SHP77 (cell line): ENCODE measurements around the gene FHIT.
"Not testable (repeated sequence)": the region's sequence is repeated elsewhere in the genome, so short reads cannot be mapped to it uniquely, and the experiment has no call there.

Experiments
- DNase-seq, 2 experiments: peaks; one replicate each; lab custom pipeline; 2025; lab: John Stamatoyannopoulos, UW

The FHIT gene

DNA sequence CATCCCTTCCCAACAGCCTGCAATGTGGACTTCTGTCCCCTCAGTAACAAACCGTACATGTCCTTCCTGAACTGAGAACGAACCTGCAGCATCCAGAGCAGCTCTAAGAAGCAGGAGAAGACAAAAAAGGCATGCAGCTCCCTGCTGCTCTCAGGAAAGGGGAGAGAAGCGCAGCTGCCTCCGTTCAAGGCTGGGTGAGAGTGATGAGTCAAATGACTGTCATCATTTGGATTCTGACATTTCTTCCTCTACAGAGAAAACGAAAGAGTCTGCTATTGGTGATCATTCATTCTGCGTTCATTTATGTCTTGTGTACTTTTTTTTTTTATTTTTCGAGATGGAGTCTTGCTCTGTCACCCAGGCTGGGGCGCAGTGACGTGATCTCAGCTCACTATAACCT, 677.8 kb downstream of the FHIT start:
- DNase-seq, result no peak

DNA sequence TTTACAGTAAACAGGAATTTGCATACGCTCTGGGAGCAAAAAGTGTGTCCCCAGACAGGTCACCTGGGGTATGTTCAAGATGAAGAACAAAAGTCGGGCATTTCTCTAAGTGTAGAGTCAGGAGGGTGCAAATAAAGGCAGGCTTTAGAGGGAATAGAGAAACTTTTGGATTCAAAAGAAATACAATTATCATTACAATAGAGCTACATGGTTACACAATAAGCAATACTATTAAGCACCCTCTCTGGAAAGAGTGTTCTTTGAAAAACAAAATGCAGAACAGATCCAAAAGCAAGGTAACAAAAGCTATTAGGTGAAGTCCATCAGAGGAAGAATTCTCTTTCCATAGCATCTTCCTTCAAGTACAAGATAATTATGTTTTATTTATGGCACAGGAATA, 679.7 kb downstream of the FHIT start:
- no peak for DNase-seq

DNA sequence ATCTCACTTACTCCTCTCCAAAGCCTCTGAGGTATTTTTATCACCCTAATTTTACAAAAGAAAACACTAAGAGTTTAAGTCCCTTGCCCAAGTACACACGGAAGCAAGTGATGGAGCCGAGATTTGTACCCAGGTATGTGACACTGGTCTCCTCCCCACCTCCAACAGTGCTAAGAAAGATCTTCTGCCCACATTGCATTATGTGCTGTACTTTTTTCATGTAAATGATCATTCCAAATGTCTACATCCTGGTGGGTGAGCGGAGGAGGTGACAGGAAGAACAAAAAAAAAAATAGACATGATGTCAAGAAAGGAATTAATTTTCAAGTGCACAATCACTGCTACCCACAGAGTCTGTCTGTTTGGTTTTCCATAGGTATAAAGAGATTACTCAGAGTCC, 694.1 kb downstream of the FHIT start:
- DNase-seq, result no peak

DNA sequence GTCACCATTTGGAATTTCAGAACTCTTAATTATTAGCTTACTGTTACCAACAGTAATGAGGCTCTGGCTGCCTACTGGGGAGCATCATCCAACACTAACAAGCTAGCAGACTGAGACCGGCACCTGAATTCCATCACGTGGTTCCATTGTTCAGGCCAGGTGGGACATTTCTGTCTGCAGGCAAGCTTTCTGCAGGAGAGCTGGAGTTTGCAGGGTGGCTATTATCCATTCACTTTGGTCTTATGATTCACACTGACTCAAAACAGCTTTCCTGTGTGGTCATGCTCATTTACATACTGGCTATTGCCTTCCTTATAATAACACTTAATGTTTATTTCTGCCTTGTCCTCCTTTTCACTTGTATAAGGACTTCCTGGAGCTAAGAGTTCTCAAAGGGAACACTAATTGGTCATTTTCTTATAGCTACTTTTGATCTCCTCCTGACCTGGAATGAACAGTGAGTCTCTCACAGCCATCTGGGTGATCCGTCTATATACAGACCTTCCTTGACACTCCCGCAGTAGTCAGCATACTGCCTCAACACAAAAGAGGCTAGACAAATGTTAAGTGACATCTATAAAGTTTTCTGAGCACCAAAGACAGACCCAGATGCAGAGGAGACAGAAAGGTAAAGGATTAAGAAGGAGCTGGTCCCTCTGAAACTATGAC, 695.4 kb downstream of the FHIT start:
- DNase-seq, result no peak

DNA sequence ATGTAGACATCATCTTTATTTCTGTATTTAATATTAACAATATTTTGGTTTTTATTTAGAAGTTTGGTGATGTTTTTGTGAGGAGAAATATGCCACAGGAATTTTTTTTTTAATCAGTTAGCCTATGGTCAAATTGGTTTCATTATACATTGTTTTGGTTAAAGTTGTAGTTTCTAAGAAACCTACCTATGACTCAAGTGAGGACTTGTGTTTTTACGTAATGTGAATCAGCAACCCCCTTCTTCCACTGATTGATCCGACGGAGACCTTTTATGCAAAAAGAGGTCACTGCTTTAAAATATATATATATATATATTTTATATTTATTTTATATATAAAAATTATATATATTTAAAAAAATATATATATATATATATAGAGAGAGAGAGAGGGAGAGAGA, 698.1 kb downstream of the FHIT start:
- no peak for DNase-seq

DNA sequence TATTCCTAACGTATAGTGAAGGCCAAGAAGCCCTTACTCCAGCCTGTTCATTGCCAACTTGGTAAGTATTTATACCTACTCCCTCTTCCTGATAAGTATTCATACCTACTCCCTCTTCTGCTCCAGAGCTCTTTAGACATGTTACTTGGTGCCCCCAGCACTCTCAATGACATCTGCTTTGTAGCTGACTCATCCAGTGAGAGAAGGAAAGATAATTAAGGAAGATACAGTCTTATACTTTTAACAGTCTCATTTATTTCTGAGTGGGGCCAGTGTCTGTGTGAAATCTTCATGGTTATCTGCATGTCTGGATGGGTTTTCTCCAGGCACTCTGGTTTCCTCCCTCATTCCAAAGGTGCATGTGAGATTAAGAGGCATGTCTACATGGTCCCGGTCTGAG, 698.7 kb downstream of the FHIT start:
- no peak for DNase-seq

DNA sequence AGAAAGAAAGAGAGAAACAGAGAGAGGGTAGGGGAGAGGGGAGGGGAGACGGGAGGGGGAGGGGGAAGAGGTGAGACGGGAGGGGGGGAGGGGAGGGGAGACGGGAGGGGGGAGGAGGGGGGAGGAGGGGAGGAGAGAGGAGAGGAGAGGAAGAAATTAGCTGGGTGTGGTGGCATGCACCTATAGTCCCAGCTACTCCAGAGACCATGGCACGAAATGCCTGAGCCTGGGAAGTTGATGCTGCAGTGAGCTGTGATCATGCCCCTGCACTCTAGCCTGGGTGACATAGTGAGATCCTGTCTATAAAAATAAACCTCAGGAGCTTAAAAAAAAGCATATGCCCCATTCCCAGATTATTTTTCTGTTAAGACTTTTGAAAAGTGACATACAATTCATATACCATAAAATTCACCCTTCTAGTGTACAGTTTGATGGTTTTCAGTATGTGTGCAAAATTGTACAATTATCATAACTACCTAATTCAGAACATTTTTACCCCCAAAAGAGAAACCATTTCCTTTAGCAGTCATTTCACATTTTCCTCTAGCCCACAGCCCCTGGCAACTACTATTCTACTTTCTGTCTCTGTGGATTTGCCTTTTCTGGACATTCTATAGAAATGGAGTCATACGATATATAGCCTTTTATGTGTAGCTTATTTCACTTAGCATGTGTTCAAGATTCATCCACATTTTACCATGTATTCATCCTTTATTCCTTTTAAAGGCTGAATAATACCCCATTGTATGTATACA, 699.6 kb downstream of the FHIT start:
- no peak for DNase-seq

DNA sequence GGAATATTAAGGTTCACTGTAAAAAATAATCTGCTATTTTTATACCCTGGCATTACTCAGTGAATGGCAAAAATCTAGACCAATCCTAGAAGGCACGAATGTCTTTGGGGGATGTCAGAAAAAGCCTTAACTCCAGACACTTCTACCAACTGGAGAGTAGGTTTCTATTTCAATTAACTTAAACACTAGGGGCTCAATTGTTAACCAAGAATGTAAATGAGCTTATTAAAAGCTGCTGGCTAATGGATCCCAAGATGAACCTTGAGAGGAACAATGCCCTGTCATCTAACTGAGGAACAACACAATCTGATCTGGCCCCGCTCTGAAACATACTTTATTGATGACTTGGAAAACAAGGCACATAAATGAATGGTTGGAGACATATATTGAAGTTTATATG, 701.4 kb downstream of the FHIT start:
- no peak for DNase-seq

DNA sequence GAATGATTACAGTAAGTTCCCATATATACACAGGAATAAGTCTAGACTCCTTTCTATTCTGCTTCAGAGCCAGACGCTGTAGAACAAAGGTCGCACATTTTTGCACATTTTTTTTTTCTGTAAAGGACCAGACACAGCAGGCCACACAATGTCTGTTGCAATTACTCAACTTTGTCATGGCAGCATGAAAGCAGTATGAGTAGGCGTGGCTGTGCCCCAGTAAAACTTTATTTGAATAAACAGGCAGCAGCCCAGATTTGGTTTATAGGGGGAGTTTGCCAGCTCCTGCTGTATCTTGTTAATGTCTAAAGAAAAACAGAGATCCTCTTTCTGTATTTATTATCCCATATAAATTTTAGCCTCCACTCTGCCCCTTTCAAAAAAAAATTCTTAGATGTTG, 708.3 kb downstream of the FHIT start:
- DNase-seq, result no peak

DNA sequence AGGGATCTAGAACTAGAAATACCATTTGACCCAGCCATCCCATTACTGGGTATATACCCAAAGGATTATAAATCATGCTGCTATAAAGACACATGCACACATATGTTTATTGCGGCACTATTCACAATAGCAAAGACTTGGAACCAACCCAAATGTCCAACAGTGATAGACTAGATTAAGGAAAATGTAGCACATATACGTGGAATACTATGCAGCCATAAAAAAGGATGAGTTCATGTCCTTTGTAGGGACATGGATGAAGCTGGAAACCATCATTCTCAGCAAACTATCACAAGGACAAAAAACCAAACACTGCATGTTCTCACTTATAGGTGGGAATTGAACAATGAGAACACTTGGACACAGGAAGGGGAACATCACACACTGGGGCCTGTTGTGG, 711.9 kb downstream of the FHIT start:
- not testable (repeated sequence) for DNase-seq

DNA sequence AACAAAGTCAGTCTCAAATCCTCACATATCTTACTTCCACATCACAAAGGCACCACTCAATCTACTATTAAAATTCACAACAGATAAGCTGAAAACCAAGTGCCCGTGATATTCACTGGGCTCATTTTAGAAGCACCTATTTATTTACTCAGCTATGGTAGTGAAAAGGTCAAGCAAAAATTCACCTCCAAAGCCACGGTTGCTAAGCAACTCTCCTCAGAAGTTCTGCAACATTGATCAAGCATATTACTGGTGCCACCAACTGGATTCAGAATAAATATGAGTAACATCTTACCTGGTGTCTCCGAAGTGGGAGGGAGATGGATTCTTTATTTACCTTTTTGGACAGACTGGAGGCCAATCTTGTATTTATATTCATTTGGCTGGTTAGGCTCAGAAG, 714.8 kb downstream of the FHIT start:
- DNase-seq, result no peak

DNA sequence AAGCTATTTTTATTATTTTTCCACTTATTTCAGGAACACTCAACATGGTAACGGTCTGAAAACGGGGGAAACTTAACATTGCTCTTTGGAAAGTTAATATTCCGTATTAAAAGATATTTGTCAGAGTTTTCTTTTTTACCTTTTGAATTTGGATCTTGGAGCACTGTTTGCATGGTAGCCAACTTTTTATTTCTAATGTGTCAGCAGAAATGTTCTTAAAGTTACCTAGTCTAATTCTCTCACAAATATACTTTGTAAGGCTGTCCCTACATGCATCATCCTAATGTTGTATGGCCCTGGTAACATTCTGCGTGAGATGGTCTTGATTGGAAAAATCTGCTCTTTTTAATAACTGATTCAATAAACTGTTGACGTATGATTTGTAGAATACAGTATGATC, 719.5 kb downstream of the FHIT start:
- no peak for DNase-seq

DNA sequence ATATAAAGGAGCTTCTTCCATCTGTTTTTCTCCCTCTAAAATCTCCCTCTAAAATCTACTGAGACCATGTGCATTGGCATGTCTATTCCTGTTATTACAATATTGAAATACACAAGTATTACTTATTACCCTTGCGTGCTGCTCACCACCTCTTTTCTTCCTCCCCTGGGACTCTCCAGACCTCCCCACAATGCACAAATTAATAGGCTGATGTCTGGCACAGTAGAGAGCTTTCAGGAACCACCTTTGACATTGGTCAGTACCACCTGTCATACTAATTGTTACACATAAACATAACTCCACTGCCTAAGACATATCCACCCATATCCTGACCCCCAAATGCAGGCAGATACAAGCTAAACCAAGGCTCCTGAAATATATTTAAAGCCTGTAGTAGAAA, 722.6 kb downstream of the FHIT start:
- DNase-seq, result no peak

DNA sequence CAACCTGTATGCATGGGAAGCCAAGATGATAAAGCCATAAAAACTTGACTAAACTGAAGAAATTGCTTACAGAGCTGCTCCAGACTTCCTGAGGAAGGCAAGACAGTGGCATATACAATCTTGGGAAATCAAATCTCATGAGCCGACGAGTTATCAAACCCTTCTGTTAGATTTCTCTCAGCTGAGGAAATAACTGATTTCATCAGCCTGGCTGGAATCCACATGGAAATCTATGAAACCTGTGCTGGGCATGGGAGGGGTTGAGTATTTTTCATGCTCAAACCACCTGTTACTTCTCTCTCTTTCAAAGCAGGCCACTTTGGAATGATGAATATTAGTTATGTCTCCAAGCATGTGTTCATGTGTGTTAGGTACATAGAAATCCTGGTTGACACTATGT, 727.7 kb downstream of the FHIT start:
- no peak for DNase-seq

DNA sequence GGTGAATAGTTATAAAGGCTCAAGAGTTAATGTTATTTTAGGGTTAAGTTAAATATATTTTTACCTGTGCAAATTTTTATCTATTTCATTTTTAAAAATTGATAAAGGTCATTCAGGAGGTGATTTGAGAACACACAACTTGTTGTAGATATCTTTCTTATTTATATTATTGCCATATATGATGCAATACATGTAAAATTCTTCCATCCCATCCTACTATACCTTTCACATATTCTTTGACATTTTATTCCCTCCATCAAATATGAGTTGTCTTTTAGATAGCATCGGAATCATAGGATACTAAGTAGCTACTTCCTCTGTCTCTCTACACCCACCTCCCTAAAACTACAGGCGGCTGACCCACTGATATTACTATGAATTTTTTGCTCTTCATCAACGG, 734.1 kb downstream of the FHIT start:
- no peak for DNase-seq

DNA sequence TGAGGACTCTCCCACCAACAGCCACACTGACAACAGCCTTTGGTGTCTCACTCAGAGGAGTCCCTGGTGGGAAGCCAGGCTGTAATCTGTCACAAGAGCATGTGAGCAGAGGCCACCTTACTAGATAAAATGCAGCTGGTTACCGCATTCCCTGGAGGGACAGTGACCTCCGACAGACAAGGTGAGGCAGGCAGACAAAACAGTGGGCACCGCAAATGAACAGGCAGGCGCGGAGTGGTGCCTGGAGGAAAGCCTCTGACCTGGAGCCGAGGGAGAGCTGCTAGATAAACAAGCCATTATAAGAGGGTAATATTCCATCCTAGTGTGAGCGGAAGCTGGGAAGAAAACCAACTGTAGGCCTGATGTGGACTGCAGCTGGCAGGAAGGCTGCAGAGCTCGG, 736.4 kb downstream of the FHIT start:
- peak; percentile 20 to 32 for DNase-seq

DNA sequence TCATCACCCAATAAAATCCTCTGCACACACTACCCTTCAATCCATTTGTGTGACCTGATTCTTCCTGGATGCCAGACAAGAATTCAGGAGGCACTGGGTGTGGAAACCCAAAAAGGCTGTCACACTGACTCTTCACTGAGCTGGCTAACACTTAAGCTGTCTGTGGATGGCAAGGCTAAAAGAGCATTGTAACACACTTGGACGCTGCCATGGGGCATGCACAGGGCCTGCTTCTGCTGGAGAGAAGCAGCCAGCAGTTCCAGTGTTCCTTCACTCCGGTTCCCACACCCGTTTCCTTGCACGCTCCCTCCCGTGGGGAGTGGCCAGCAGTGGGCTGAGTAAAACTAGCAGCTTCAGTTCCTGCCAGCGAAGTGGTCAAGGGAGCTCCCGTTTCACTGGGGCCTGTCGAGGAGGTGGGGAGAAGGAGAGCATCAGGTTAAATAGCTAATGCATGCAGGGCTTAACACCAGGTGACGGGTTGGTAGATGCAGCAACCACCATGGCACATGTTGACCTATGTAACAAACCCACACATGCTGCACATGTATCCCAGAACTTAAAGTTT, 737.1 kb downstream of the FHIT start:
- DNase-seq, result no peak

DNA sequence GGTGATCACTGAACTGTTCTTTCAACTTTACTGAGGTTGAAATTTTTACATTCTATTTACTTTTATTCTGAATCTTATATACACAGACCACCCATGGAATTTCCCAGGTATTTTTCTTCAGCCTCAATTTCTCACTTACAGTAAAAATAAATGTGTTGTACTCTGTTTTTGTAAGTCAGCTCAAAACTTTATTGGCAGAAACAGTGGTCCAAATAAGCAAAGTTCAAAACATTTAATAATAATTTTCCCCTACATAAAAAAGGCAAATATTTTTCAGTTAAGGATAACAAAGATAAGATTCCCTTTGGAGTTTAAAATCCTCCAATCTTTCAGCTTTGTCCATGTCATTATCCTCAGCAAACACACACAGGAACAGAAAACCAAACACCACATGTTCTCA, 738.0 kb downstream of the FHIT start:
- no peak for DNase-seq

DNA sequence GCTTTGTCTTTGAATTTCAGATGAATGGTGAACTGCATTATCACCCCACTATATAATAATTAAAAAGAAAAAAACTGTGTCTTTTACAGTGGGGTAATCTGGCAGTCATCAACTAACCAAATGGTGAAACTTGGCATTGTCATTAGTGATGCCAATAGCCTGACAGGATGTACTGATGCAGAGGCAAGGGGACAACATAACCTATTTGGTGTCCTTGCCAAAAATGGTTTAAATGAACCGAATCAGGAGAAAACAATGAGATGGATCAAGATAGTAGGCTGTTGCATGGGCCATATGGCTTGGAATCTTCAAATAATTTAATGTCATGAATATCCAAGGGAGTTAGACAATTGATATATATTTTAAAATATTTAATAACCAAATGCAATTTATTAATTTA, 738.7 kb downstream of the FHIT start:
- DNase-seq, result no peak

DNA sequence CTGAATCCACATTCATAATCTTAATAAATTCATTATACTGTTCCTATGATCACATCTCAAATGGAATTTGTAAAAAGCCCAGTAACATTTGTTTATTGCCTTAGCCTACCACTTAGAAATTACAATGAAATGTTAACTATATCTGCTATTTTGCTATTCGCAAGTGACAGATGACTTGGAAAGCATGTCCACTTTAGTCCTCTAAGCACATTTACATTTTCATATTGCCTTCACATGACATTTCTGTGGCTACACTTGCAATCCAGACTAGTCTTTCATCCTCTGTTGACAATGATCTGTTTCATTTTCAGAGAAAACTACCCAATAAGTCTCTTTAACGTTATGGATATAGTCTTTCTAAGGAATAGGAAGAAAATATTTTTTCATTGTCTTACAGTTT, 741.8 kb downstream of the FHIT start:
- no peak for DNase-seq

DNA sequence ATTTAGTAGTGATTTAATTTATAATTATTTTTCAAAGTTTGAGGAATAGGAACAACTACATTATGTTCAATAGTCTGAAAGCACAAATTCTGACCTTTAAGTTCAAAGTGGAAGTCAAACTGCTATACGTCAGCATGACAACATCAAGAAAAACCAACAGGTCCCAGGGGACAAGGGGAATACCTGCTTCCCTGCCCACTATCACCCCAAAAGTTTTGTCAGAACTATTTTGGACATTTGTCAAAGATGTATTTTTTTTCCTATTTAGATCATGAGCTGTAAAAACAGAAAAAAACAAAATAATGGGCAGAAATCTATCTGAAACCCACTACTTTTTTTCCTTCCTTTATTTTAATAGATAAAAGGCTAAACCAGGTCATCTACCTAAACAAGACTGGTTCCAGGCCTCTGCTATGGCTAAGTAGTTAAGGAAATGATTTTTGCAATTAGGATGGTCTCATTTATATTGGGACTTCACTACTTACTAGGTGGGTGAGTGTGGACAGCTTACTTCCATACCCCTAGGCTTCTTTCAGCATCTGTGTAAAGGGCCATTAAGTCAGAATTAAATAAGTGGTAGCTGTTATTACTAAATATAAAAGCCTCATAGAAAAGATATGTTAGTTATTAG, 746.3 kb downstream of the FHIT start:
- no peak for DNase-seq

DNA sequence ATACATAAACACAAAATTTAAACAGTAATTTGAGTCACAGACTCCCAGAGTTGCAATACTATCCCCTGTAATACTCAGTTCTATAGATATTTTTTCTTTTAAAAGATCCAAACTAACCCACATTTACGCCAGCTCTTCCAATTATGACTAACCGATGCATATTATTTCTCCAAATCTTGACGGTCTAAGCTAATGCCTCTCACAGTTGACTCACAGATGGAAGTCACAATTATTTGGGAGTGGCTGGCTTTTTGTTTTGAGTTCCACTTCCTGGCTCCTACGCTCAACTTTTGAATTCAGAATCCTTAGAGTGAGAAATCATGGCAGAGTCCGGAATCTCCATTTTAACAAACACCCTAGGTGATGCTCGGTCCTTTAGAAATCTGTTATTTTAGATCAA, 749.9 kb downstream of the FHIT start:
- no peak for DNase-seq

DNA sequence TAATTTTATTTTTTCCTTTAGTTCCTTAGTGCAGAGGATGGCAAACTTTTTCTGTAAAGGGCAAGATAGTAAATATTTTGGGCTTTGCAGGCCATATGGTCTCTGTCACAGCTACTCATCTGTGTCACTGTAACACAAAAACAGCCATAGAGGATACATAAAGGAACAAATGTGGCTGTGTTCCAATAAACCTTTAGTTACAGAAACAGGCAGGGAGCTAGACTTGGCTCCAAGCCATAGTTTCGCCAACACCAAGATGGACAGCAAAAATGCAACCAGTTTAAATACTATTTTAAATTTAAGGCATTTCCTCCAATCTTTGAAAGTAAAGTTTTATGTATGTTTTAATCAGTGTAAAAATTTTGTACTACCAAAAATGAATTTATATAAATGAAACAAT, 753.4 kb downstream of the FHIT start:
- DNase-seq, result peak; percentile 63 to 71
